Skeletal muscle satellite cell (primary cell): ENCODE measurements around the gene C15orf40.
"Not testable (repeated sequence)": the region's sequence is repeated elsewhere in the genome, so short reads cannot be mapped to it uniquely, and the experiment has no call there.

Source experiments
- H3K27me3 ChIP-seq: 2 replicates; pipeline ENCODE4 v1.7.0; 2013; ENCODE audit warnings: low read length; ENCODE audit not compliant: control insufficient read depth, insufficient read depth
- H3K36me3 ChIP-seq: 2 replicates; pipeline ENCODE4 v1.7.0; 2013; ENCODE audit warnings: mild to moderate bottlenecking, control low read depth, low read length; ENCODE audit not compliant: insufficient read depth
- H3K4me1 ChIP-seq: 2 replicates; pipeline ENCODE4 v1.7.0; 2013; ENCODE audit warnings: low read length; ENCODE audit not compliant: control insufficient read depth, insufficient read depth
- H3K4me2 ChIP-seq: 2 replicates; pipeline ENCODE4 v1.7.0; 2013; ENCODE audit warnings: mild to moderate bottlenecking, low read length
- H3K4me3 ChIP-seq: 2 replicates; pipeline ENCODE4 v1.7.0; 2013; ENCODE audit warnings: low read length
- H3K9ac ChIP-seq: 2 replicates; pipeline ENCODE4 v1.7.0; 2013; ENCODE audit warnings: mild to moderate bottlenecking, low read depth, low read length, moderate library complexity
- H3K9me3 ChIP-seq: replicated peaks from 2 replicates; pipeline ENCODE4 v1.7.0; 2013; ENCODE audit warnings: mild to moderate bottlenecking, control low read depth, low read length

Gene C15orf40

GRCh38 chr15:82950295-82950694, 61.1 kb downstream of the C15orf40 start:
- Histone ChIP-seq H3K4me1 (peaks cover 8% of the 10 kb centered on the region), H3K4me2 (no peak overlapping the region), H3K9ac (no peak overlapping the region), H3K9me3 (no peaks in the 10 kb centered on the region), H3K27me3 (peaks cover 11% of the 10 kb centered on the region), H3K36me3 (no peaks in the 10 kb centered on the region), H3K4me3 (no peak overlapping the region)

DNA sequence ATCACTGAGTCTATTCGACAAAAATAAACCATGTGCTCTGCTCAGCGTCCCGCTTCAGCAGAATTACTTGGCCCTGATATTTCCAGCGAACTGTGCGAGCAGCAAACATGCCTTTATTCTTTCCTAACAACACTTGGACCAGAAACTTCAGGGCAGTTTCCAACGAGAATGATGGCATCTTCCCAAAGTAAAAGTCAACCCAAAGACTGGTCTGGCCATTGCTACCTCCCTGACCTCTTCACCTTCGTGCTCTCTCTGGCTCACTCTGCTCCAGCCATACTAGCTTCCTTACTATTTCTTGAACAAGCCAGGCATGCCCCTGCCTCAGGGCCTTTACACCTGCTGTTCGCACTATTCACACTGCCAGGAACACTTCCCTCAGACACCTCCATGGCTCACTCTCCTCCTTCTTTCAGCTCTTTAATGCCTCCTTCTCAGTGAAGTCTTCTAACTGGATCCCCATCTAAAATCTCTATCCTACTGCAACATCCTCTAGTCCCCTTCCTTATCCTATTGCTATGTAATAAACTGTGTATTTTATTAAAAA, 65.2 kb downstream of the C15orf40 start:
- H3K4me1 ChIP-seq: peaks cover 12% of the 10 kb centered on the region
- H3K9me3 ChIP-seq: no peaks in the 10 kb centered on the region
- H3K36me3 ChIP-seq: no peaks in the 10 kb centered on the region

DNA sequence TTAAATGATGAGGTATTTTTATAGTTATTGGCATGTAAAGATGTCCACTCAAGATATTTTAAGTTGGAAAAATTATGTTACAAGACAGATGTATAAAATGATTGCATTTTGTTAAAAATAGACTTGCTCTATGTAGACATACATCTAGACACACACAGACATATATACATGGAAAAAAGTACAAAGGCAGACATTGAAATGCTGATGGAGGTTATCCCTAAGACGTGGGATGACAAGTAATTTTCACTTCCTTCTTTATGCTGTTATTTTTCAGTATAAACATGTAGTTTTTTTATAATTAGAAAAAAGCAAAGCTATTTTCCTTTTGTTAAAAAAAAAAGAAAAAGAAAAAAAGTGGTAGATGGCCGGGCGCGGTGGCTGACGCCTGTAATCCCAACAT, 66.1 kb downstream of the C15orf40 start:
- H3K4me3 ChIP-seq: no peak overlapping the region
- H3K9me3 ChIP-seq: no peaks in the 10 kb centered on the region
- H3K27me3 ChIP-seq: peaks cover 6% of the 10 kb centered on the region
- H3K9ac ChIP-seq: no peak overlapping the region
- H3K4me1 ChIP-seq: peaks cover 12% of the 10 kb centered on the region
- H3K4me2 ChIP-seq: no peak overlapping the region
- no peaks in the 10 kb centered on the region for H3K36me3 ChIP-seq

More for the DNA sequence above, 65.2 kb downstream of the C15orf40 start:
- no peak overlapping the region for H3K9ac ChIP-seq
- H3K4me2 ChIP-seq: no peak overlapping the region
- H3K27me3 ChIP-seq: peaks cover 6% of the 10 kb centered on the region
- H3K4me3 ChIP-seq: no peak overlapping the region

GRCh38 chr15:82944821-82945220, 66.6 kb downstream of the C15orf40 start:
- Histone ChIP-seq H3K4me3 (no peak overlapping the region), H3K9ac (no peak overlapping the region), H3K36me3 (no peaks in the 10 kb centered on the region), H3K9me3 (no peaks in the 10 kb centered on the region), H3K27me3 (peaks cover 6% of the 10 kb centered on the region), H3K4me1 (peaks cover 12% of the 10 kb centered on the region), H3K4me2 (no peak overlapping the region)

- Histone ChIP-seq H3K9ac (no peak overlapping the region), H3K9me3 (no peaks in the 10 kb centered on the region), H3K4me3 (no peak overlapping the region), H3K4me2 (no peak overlapping the region), H3K36me3 (no peaks in the 10 kb centered on the region), H3K27me3 (peaks cover 1% of the 10 kb centered on the region), H3K4me1 (peaks cover 12% of the 10 kb centered on the region)
Measured at GRCh38 chr15:82944056-82944455, 67.4 kb downstream of the C15orf40 start.

DNA sequence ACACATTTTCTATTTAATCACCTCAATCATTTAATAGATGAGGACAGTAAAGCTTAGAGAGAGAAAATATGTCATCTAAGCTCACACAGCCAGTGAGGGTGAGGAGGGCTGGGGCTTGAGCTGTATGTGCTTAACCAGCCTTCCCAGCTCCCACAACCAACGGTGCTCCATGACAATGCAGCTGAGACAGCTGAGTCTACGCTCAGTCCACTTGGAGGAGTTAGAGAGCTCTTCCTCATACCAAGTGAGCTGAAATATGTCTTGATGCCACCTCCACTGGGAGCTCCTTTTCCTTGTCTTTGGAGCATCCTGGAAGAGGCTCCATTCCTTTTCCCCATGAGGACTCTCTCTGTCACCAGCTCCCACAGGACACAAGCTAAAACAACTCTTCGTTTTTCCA, 68.3 kb downstream of the C15orf40 start:
- H3K36me3 ChIP-seq: no peaks in the 10 kb centered on the region
- no peaks in the 10 kb centered on the region for H3K9me3 ChIP-seq
- H3K4me3 ChIP-seq: no peak overlapping the region
- no peak overlapping the region for H3K4me2 ChIP-seq
- H3K9ac ChIP-seq: no peak overlapping the region
- no peaks in the 10 kb centered on the region for H3K27me3 ChIP-seq
- peaks cover 12% of the 10 kb centered on the region for H3K4me1 ChIP-seq

- Histone ChIP-seq H3K4me1 (peaks cover 12% of the 10 kb centered on the region), H3K4me3 (no peak overlapping the region), H3K36me3 (no peaks in the 10 kb centered on the region), H3K27me3 (no peaks in the 10 kb centered on the region), H3K9ac (no peak overlapping the region), H3K9me3 (no peaks in the 10 kb centered on the region), H3K4me2 (no peak overlapping the region)
Measured at GRCh38 chr15:82942691-82943090, 68.7 kb downstream of the C15orf40 start.

- not testable (repeated sequence) for H3K4me2 ChIP-seq, H3K9me3 ChIP-seq, H3K9ac ChIP-seq, H3K4me3 ChIP-seq, H3K36me3 ChIP-seq, H3K27me3 ChIP-seq
- H3K4me1 ChIP-seq: peaks cover 19% of the 10 kb centered on the region
Measured at GRCh38 chr15:82939678-82940077, 71.8 kb downstream of the C15orf40 start.
